Large intestine (tissue), 3 donors: ENCODE results near the gene CORIN. TPM values are rescaled to one million over a fixed set of nuclear protein-coding genes. Genes with fewer than 3 reads are reported as not detected.
"Not testable (repeated sequence)": the region's sequence is repeated elsewhere in the genome, so short reads cannot be mapped to it uniquely, and the experiment has no call there.

ENCODE experiments used
- DNase-seq, 2 donors: peaks; one replicate each; pipeline versions ENCODE4 v3.0.0 to v3.0.0-alpha.2; 2013
- H3K27ac ChIP-seq: one replicate; pipeline ENCODE4 v1.5.1; 2013; ENCODE audit warnings: low read length
- H3K27me3 ChIP-seq: 2 replicates; pipeline ENCODE4 v1.6.1; 2013; ENCODE audit warnings: low read length; ENCODE audit not compliant: control insufficient read depth, insufficient read depth
- H3K36me3 ChIP-seq: 2 replicates; pipeline ENCODE4 v1.6.1; 2013; ENCODE audit warnings: low read length; ENCODE audit not compliant: control insufficient read depth, insufficient read depth
- H3K4me1 ChIP-seq: one replicate; pipeline ENCODE4 v1.6.1; 2013; ENCODE audit warnings: low read length; ENCODE audit not compliant: control insufficient read depth, insufficient read depth
- H3K4me3 ChIP-seq: one replicate; pipeline ENCODE4 v1.5.1; 2013; ENCODE audit warnings: low read length
- H3K9me3 ChIP-seq: one replicate; pipeline ENCODE4 v1.6.1; 2013; ENCODE audit warnings: mild to moderate bottlenecking, low read depth, low read length, moderate library complexity; ENCODE audit not compliant: control insufficient read depth
- WGBS: methylation state at CpG from one replicate; pipeline ENCODE4 v1.1.5; 2013; ENCODE audit warnings: low lambda C conversion rate; ENCODE audit not compliant: insufficient coverage; 5-methylcytosine and 5-hydroxymethylcytosine counted together
- polyA plus RNA-seq: library from polyadenylated mRNA; unstranded; fragments of 120-200 nt; gene quantifications from one replicate; pipeline ENCODE4 v1.2.1, GENCODE V29; 2013

CORIN gene
- polyA plus RNA-seq, 1 donor: 0.42 TPM

GRCh38 chr4:47776353-47776752, 61.5 kb downstream of the CORIN start:
- no peak for DNase-seq
- Histone ChIP-seq H3K4me1 (no peaks in the 10 kb centered on the region), H3K27me3 (no peaks in the 10 kb centered on the region), H3K36me3 (no peaks in the 10 kb centered on the region), H3K4me3 (no peak overlapping the region), H3K27ac (no peak overlapping the region), H3K9me3 (no peaks in the 10 kb centered on the region)
- no CpG with 5 or more reads among the region's 2 CpGs for WGBS

GRCh38 chr4:47774079-47774478, 63.8 kb downstream of the CORIN start:
- no CpG with 5 or more reads among the region's 6 CpGs for WGBS
- no peak for DNase-seq
- no peak overlapping the region for H3K27ac ChIP-seq

GRCh38 chr4:47771020-47771419, 66.8 kb downstream of the CORIN start:
- Histone ChIP-seq H3K27ac (no peak overlapping the region), H3K9me3 (no peaks in the 10 kb centered on the region), H3K27me3 (no peaks in the 10 kb centered on the region), H3K4me3 (no peak overlapping the region), H3K4me1 (no peaks in the 10 kb centered on the region), H3K36me3 (no peaks in the 10 kb centered on the region)
- no peak for DNase-seq
- 100% methylated on average over 1 of the region's 1 CpG for WGBS

More at GRCh38 chr4:47774079-47774478, 63.8 kb downstream of the CORIN start:
- Histone ChIP-seq H3K9me3 (no peaks in the 10 kb centered on the region), H3K27me3 (no peaks in the 10 kb centered on the region), H3K4me1 (no peaks in the 10 kb centered on the region), H3K36me3 (no peaks in the 10 kb centered on the region), H3K4me3 (no peak overlapping the region)

GRCh38 chr4:47767956-47768355, 69.9 kb downstream of the CORIN start:
- WGBS: no CpG with 5 or more reads among the region's 7 CpGs

GRCh38 chr4:47763279-47763678, 74.6 kb downstream of the CORIN start:
- Histone ChIP-seq H3K4me3 (no peak overlapping the region), H3K27me3 (no peaks in the 10 kb centered on the region), H3K36me3 (no peaks in the 10 kb centered on the region), H3K9me3 (no peaks in the 10 kb centered on the region), H3K4me1 (no peaks in the 10 kb centered on the region), H3K27ac (no peak overlapping the region)
- no CpG with 5 or more reads among the region's 6 CpGs for WGBS
- DNase-seq: no peak

More at GRCh38 chr4:47767956-47768355, 69.9 kb downstream of the CORIN start:
- H3K27ac ChIP-seq, DNase-seq, H3K36me3 ChIP-seq, H3K4me1 ChIP-seq, H3K27me3 ChIP-seq, H3K4me3 ChIP-seq, H3K9me3 ChIP-seq: not testable (repeated sequence)

- no peaks in the 10 kb centered on the region for H3K36me3 ChIP-seq
- DNase-seq: no peak
- no peaks in the 10 kb centered on the region for H3K9me3 ChIP-seq
- no peak overlapping the region for H3K4me3 ChIP-seq
- no peak overlapping the region for H3K27ac ChIP-seq
- H3K27me3 ChIP-seq: no peaks in the 10 kb centered on the region
- no CpG with 5 or more reads among the region's 2 CpGs for WGBS
- H3K4me1 ChIP-seq: no peaks in the 10 kb centered on the region
These were observed 75.2 kb downstream of the CORIN start for GRCh38 chr4:47762376-47763266.

- WGBS: no CpG with 5 or more reads among the region's 9 CpGs
- H3K27ac ChIP-seq, H3K36me3 ChIP-seq, H3K4me1 ChIP-seq, H3K27me3 ChIP-seq, H3K4me3 ChIP-seq, H3K9me3 ChIP-seq, DNase-seq: not testable (repeated sequence)
These were observed 84.6 kb downstream of the CORIN start for GRCh38 chr4:47753316-47753715.

GRCh38 chr4:47752214-47752613, 85.7 kb downstream of the CORIN start:
- Histone ChIP-seq H3K4me3 (no peak overlapping the region), H3K27ac (no peak overlapping the region), H3K27me3 (no peaks in the 10 kb centered on the region), H3K4me1 (no peaks in the 10 kb centered on the region), H3K9me3 (no peaks in the 10 kb centered on the region), H3K36me3 (no peaks in the 10 kb centered on the region)
- DNase-seq: no peak
- 61% methylated on average over 3 of the region's 5 CpGs for WGBS

GRCh38 chr4:47750788-47751187, 87.1 kb downstream of the CORIN start:
- no peaks in the 10 kb centered on the region for H3K27me3 ChIP-seq
- no peaks in the 10 kb centered on the region for H3K36me3 ChIP-seq
- 83% methylated on average over 1 of the region's 2 CpGs for WGBS
- no peaks in the 10 kb centered on the region for H3K4me1 ChIP-seq
- H3K4me3 ChIP-seq: no peak overlapping the region
- DNase-seq: no peak
- H3K9me3 ChIP-seq: no peaks in the 10 kb centered on the region
- no peak overlapping the region for H3K27ac ChIP-seq

- Histone ChIP-seq H3K27me3 (no peaks in the 10 kb centered on the region), H3K36me3 (no peaks in the 10 kb centered on the region), H3K4me3 (no peak overlapping the region), H3K9me3 (no peaks in the 10 kb centered on the region), H3K27ac (no peak overlapping the region), H3K4me1 (no peaks in the 10 kb centered on the region)
- WGBS: no CpG with 5 or more reads among the region's 4 CpGs
- DNase-seq: no peak
These were observed 88.0 kb downstream of the CORIN start for GRCh38 chr4:47749858-47750257.

- no peak for DNase-seq
- no CpG with 5 or more reads among the region's 1 CpG for WGBS
- no peaks in the 10 kb centered on the region for H3K27me3 ChIP-seq
- no peak overlapping the region for H3K27ac ChIP-seq
- no peaks in the 10 kb centered on the region for H3K9me3 ChIP-seq
- no peak overlapping the region for H3K4me3 ChIP-seq
- no peaks in the 10 kb centered on the region for H3K36me3 ChIP-seq
- H3K4me1 ChIP-seq: no peaks in the 10 kb centered on the region
These were observed 88.8 kb downstream of the CORIN start for GRCh38 chr4:47749060-47749459.
